Endothelial cell of umbilical vein (primary cell): ENCODE measurements around the gene PNPLA7.

Experiments
- CTCF ChIP-seq, 2 donors: IDR thresholded peaks; 1 replicate in 1 of 2; 2 replicates in 1 of 2; pipeline ENCODE4 v1.5.1; 2011; ENCODE audit warnings: low read length in 2 of 2, mild to moderate bottlenecking in 2 of 2, moderate library complexity in 2 of 2, control low read depth in 1 of 2, inconsistent platforms in 1 of 2, low read depth in 1 of 2; ENCODE audit not compliant: insufficient read depth in 1 of 2; ENCODE audit errors: extremely low read depth in 1 of 2
- EZH2 ChIP-seq: IDR thresholded peaks from 2 replicates; pipeline ENCODE4 v1.6.1; 2012; ENCODE audit warnings: borderline replicate concordance, low read depth, mild to moderate bottlenecking, moderate library complexity, low read length, inconsistent platforms; ENCODE audit not compliant: severe bottlenecking
- FOS ChIP-seq: IDR thresholded peaks from 2 replicates; pipeline ENCODE4 v1.6.1; 2011; ENCODE audit warnings: mild to moderate bottlenecking, low read length, moderate library complexity, borderline replicate concordance; ENCODE audit not compliant: insufficient read depth
- GATA2 ChIP-seq: IDR thresholded peaks from 2 replicates; pipeline ENCODE4 v1.7.0; 2011; ENCODE audit warnings: low read depth, mild to moderate bottlenecking, moderate library complexity, mixed read lengths, low read length; ENCODE audit not compliant: insufficient read length, insufficient read depth
- JUN ChIP-seq: IDR thresholded peaks from 2 replicates; pipeline ENCODE4 v1.6.1; 2011; ENCODE audit warnings: borderline replicate concordance, low read depth; ENCODE audit not compliant: insufficient read length, insufficient read depth
- MAX ChIP-seq: IDR thresholded peaks from 2 replicates; pipeline ENCODE4 v1.6.1; 2011; ENCODE audit not compliant: insufficient read depth, insufficient read length
- MYC ChIP-seq: IDR thresholded peaks from one replicate; pipeline ENCODE4 v1.6.1; 2011; ENCODE audit warnings: mild to moderate bottlenecking, low read depth, low read length
- POLR2A ChIP-seq: IDR thresholded peaks from 2 replicates; pipeline ENCODE4 v1.6.1; 2012; ENCODE audit warnings: low read depth, mild to moderate bottlenecking, control low read depth, low read length
- POLR2AphosphoS5 ChIP-seq: IDR thresholded peaks from 2 replicates; pipeline ENCODE4 v1.6.1; 2012; ENCODE audit warnings: low read depth, mild to moderate bottlenecking, control low read depth, low read length, moderate library complexity; ENCODE audit not compliant: insufficient read depth

GRCh38 chr9:137458194-137459151, 91.7 kb downstream of the PNPLA7 start:
- no peak for TF ChIP-seq EZH2
- TF ChIP-seq CTCF (IDR thresholded peaks at IDR 0.05; ENCODE audit: extremely low read depth in 1 of 2, insufficient read depth in 1 of 2, low read depth in 1 of 2, low read length in 2 of 2): no peak
- TF ChIP-seq JUN: no peak
- no peak for TF ChIP-seq POLR2A
- TF ChIP-seq POLR2AphosphoS5: no peak
- TF ChIP-seq MYC: no peak
- TF ChIP-seq MAX: no peak
- TF ChIP-seq GATA2: no peak
- no peak for TF ChIP-seq FOS
